HS-27A (cell line): ENCODE measurements around the gene RBFOX2.
"Not testable (repeated sequence)": the region's sequence is repeated elsewhere in the genome, so short reads cannot be mapped to it uniquely, and the experiment has no call there.

Experiments
- DNase-seq: peaks from one replicate; pipeline ENCODE4 v3.0.0-alpha.2; 2012; ENCODE audit warnings: low read depth, missing footprints

RBFOX2 gene

GRCh38 chr22:36028646-36029405 lies at the start of gene RBFOX2:
TSS of gene RBFOX2 (minus strand) at chr22:36028824. CDS start at chr22:36028425, 399 bp downstream.
- DNase-seq: peak; percentile 78

DNA sequence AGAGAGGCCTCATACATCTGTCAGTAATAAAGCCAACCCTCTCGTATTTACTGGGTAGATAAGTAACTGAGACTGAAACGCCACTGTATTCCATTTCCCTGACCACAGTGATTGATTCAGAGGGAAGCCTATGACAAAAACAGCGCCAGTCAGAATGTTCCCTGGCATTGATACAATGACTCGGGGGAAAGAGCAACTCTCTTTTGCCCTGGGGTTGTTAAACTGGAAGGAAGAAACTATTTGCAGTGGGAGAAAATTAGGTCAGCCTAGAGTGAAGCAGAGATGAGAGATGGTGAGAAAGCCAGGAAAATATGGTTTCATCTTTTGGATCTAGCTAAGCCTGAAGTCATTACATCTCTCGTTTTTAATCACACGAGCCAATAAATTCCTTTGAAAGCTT lies 48.6 kb upstream of the RBFOX2 start:
- DNase-seq: no peak

DNA sequence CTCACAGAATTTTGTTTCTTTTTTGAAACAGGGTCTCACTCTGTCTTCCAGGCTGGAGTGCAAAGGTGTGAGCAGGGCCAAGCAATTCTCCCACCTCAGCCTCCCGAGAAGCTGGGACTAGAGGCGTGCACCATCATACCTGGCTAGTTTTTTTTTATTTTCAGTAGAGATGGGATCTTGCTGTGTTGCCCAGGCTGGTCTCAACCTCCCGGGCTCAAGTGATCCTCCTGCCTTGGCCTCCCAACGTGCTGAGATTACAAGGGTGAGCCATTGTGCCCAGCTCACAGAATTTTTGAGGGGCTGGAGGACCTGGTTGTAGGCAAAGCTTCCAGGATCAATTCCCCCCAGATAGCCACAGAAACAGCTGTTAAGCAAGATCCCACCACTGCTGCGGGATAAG lies 47.1 kb upstream of the RBFOX2 start:
- no peak for DNase-seq

DNA sequence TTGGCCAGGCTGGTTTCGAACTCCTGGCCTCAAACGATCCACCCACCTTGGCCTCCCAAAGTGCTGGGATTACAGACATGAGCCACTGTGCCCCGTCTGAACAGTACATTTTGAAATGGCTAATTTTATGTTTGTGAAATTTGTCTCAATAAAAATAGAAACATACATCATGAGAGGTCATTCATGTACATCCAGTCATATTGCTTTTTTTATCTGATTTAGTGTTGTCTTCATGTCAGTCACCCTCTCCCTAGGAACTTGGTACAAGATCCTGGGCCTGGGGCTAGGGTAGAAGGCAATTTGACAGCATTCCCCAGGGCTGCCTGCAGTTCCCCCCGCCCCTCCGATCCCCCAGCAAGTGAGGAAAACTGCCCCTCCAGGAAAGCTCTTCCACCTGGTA lies 46.6 kb upstream of the RBFOX2 start:
- DNase-seq: no peak

GRCh38 chr22:36073476-36073875 lies 44.9 kb upstream of the RBFOX2 start:
- DNase-seq: no peak

- DNase-seq: not testable (repeated sequence)
These were observed 42.0 kb upstream of the RBFOX2 start for GRCh38 chr22:36070645-36071044.

GRCh38 chr22:36069368-36069767 lies 40.7 kb upstream of the RBFOX2 start:
- no peak for DNase-seq

GRCh38 chr22:36068776-36069344 lies 40.2 kb upstream of the RBFOX2 start:
- DNase-seq: no peak

DNA sequence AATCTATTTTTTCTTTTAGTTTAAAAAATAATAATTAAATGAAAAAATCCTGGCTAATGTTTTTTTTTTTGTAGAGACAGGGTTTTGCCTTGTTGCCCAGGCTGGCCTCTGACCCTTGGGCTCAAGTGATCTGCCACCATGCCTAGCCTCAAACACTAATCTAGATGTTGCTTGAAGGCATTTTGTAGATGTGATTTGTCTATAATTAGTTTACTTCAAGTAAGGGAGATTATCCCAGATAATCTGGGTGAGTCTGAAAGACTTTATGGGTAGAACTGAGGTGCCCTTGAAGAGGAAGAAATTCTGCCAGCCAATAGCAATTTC lies 38.6 kb upstream of the RBFOX2 start:
- DNase-seq: no peak

DNA sequence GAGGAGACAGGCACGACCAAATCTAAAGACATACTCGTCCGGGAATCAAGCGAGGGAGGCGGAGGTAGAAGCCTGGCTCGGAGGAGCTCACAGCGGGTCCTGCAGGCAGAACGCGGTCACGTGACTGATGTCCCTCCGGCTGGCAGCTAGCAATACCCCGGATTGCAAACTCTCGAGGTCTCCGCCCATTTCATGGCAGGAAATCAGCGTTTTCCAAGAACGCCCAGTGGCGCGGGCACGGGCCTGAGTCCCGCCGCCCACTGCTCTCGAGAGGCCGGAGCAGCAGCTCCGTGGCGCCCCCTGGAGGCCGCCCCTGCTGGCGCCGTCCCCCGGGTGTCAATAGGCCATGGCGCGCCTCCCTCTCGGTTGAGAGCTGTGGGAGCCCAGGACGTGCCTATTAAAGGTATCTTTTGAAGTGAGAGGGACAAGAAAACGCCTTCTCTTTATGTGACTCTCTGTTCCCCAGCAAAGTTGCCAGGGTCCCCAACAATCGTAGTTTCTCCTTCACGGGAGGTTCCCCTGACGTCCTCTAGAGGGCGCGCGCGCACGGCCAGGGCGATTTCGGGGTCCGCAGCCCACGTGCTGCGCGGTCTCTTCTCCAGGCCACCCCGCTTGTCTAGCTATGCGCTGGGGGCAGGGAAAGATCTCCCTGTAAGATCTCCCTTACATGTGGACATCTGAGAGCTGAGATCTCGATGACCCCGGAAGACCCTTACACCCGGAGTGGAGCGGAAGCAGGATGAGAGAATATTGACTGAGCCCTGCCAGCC lies 37.3 kb upstream of the RBFOX2 start:
- peak; percentile 86 for DNase-seq

DNA sequence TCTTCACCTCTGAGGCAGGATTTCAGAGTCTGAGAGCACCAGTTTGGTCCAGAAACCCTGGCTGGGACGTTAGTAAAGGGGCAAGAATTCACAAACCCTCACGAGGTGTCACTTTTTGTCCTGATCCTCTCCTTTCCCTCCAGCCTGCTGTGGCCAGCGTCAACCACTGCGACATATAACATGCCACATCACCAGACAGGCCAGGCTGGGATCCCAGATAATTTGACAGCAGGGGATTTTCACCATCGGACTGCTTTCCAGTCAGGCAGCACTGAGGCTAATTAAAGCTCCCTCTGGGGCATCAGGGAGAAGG lies 36.8 kb upstream of the RBFOX2 start:
- no peak for DNase-seq

- DNase-seq: no peak
These were observed 35.7 kb upstream of the RBFOX2 start for GRCh38 chr22:36064358-36064757.

- no peak for DNase-seq
These were observed 28.4 kb upstream of the RBFOX2 start for GRCh38 chr22:36056980-36057379.

DNA sequence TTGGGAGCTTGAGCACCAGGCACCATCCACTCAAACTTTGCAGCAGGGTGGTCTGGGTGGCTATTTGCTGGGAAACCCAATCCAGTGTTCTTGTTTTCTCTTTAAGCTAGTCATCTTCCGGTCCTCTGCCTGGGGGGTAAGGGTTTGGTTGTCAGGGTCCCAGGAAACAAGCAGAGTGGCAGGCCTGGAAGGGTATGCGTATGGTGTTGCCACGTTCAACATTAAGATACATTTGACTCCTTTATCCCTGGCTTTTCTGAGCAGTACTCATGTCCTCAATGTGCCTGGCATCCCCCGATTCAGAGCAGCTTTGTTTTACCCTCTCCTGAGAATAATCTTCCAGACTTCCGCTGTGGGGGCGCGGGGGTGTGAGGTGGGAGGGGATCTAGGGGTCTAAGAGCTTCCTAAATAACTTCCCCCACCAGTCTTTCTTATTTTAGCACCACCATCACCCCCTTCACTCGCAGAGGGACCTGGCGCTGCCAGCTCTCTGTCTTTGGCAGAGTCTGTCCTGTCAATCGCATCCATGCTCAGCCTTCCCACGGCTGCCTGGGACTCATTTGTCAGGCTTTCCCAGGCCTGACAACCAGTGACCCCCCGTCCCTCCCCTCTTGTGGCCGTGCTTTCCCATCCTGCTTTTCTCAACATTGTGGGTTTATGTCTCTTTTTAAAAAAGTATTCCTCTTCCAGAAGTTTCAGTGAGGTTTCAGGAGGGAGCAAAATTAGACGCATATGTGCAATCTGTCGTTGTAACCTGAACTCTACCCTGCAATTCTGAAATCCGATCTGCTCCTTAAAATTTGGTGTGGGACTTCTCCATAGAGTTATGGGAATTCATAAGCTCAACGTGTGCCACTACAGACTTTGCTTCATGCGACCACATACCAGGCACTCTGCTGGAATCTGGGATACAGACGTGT lies 27.0 kb upstream of the RBFOX2 start:
- no peak for DNase-seq

DNA sequence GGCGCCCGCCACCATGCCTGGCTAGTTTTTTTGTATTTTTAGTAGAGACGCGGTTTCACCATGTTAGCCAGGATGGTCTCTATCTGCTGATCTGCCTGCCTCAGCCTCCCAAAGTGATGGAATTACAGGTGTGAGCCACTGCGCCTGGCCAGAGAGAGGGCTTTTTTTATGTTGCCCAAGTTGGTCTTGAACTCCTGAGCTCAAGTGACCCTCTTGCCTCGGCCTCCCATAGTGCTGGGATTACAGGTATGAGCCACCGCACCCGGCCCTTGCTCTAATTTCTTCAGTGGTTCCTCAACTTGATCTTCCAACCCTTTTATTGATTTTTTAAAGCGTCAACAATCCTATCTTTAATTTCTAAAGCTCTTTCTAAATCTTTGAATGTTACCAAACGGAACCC lies 25.8 kb upstream of the RBFOX2 start:
- DNase-seq: not testable (repeated sequence)

DNA sequence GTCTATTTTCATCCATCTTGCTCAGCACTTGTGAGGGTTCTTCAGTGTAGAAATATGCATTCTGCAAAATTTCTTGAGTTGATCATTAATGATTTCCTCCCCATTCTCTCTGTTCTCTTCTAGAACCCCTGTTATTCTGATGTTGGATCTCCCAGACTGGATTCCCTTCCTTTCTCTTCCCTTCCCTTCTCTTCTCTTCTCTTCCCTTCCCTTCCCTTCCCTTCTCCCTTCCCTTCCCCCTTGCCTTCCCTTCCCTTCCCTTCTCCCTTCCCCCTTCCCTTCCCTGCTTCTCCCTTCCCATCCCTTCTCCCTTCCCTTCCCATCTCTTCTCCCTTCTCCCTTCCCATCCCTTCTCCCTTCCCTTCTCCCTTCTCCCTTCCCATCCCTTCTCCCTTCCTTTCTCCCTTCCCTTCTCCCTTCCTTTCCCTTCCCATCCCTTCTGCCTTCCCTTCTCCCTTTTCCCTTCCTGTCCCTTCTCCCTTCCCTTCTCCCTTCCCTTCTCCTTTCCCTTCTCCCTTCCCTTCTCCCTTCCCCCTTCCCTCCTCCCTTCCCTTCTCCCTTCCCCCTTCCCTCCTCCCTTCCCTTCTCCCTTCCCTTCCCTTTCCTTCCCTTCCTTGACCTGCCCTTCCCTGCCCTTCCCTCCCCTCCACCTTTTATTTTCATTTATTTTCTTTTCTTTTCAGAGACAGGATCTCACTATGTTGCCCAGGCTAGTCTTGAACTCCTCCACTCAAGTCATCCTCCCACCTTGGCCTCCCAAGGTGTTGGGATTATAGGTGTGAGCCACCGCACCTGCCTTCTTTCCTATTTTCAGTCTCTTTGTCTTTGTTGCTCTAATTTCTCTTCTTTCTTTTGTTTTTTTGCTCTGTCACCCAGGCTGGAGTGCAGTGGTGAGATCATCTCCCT lies 24.9 kb upstream of the RBFOX2 start:
- DNase-seq: no peak

- DNase-seq: no peak
These were observed 23.9 kb upstream of the RBFOX2 start for GRCh38 chr22:36052505-36052941.

GRCh38 chr22:36049678-36049997 lies 21.0 kb upstream of the RBFOX2 start:
- no peak for DNase-seq

DNA sequence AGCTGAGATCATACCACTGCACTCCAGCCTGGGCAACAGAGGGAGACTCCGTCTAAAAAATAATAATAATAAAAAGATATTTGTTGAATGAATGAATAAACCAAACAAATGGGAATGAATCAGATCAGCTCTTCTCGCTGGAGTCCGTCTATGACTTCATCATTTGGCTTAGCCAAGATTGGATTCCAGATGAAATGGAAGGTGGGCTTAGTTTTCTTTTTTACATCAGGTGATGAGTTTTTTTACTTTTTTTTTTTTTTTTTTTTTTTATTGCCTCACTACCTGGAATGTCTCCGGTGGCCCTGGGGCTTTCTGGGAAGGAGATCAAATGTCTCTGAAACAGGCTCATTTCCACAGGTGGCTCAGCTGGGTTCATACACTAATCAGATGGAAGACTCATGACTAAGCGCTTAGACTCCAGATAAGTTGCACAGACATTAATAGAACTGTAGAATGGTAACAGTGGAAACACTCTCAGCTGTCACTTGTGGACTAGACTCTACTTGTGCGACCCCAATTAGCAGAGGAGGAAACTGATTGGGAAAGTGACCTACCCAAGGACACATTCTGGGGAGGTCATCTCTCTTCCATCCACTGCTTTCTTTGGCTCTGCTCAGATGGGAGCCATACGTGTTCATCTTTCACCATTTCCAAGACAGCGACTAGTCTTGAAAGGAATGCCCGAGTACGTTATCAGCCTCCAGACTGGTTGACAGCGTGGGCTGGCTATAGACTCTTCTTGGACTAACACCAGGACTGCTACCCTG lies 20.5 kb upstream of the RBFOX2 start:
- DNase-seq: no peak

DNA sequence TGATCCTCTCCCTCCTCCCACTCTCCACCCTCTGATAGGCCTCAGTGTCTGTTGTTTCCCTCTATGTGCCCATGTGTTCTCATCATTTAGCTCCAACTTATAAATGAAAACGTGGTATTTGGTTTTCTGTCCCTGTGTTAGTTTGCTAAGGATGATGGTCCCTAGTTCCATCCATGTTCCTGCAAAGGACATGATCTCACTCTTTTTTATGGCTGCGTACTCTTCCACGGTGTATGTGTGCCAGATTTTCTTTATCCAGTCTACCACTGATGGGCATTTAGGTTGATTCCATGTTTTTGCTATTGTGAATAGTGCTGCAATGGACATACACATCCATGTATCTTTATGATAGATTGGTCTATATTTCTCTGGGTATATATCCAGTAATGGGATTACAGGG lies 15.9 kb upstream of the RBFOX2 start:
- not testable (repeated sequence) for DNase-seq

DNA sequence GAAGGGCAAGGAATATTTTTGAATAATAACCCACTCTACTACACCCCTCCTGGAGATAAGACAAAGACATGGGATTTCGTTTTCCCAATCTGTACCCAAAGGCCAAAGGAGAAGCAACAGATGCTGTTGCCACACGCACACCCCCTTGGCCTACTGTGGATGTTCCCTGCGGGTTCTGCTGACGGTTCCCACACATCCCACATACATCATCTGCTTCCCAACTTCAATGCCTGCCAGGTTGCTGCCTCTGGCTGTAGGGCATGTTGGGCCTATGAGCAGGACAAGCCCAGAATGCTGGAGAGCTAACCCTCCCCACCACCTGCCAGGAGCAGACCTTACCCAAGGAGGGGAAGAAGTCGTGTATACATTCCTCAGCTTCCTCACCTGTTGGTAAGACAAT lies 13.6 kb upstream of the RBFOX2 start:
- no peak for DNase-seq
